Keratinocyte (primary cell): ENCODE results near the gene DUSP12.

Source experiments
- EZH2 ChIP-seq: IDR thresholded peaks from one replicate; pipeline ENCODE4 v1.6.1; 2012; ENCODE audit warnings: inconsistent platforms, mild to moderate bottlenecking, low read length, moderate library complexity
- TF ChIP-seq, protein P1 (sequence below), 3 experiments: IDR thresholded peaks in 1 of 3; conservative IDR thresholded peaks in 1 of 3; optimal IDR thresholded peaks in 1 of 3; 2 replicates in 2 of 3; 3 replicates in 1 of 3; pipeline versions ENCODE3 to v1.5.1; 2011; ENCODE audit warnings: low read length in 3 of 3, mild to moderate bottlenecking in 3 of 3, moderate library complexity in 2 of 3, control low read depth in 1 of 3, inconsistent platforms in 1 of 3; ENCODE audit not compliant: insufficient read depth in 2 of 3; ENCODE audit errors: extremely low read depth in 1 of 3

DNA sequence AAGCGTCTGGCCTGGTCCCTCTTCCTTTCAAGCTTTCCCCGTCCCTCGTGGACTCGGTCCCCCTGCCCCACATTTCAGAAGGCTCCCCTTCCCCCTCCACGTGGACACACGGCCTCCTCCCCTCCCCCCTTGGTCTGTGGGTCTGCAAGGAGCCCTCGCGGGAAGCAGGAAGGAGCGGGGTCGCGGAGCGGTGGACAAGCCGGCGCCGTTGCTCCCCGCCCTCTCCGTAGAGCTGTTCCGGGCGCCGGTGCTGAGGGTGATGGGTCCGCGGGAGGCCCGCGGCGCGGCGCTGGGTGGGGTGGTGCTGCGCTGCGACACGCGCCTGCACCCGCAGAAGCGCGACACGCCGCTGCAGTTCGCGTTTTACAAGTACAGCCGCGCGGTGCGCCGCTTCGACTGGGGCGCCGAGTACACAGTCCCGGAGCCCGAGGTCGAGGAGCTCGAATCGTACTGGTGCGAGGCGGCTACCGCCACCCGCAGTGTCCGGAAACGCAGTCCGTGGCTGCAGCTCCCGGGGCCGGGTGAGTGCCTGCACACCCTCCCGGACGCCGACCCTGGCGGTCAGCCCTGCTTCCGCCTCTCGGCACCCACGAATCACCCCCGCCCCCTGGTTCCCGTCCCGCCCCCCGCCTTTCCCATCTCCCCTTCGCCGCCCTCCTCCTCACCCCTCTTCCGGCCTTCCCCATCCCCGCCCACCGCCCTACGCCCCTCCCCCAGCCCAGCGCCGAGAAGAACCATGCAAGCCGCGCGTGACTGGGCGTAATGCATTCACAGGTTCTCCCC lies 22.9 kb upstream of the DUSP12 start:
- TF ChIP-seq EZH2 = no peak
- TF ChIP-seq, protein P1, sequence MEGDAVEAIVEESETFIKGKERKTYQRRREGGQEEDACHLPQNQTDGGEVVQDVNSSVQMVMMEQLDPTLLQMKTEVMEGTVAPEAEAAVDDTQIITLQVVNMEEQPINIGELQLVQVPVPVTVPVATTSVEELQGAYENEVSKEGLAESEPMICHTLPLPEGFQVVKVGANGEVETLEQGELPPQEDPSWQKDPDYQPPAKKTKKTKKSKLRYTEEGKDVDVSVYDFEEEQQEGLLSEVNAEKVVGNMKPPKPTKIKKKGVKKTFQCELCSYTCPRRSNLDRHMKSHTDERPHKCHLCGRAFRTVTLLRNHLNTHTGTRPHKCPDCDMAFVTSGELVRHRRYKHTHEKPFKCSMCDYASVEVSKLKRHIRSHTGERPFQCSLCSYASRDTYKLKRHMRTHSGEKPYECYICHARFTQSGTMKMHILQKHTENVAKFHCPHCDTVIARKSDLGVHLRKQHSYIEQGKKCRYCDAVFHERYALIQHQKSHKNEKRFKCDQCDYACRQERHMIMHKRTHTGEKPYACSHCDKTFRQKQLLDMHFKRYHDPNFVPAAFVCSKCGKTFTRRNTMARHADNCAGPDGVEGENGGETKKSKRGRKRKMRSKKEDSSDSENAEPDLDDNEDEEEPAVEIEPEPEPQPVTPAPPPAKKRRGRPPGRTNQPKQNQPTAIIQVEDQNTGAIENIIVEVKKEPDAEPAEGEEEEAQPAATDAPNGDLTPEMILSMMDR (optimal IDR thresholded peaks at IDR 0.05 in 1 of 3, IDR thresholded peaks at IDR 0.05 in 1 of 3, conservative IDR thresholded peaks at IDR 0.05 in 1 of 3; ENCODE audit: extremely low read depth in 1 of 3, insufficient read depth in 2 of 3, low read length in 3 of 3) = no peak
